Activated naive CD4-positive, alpha-beta T cell (primary cell): ENCODE data around the gene NEAT1.

Source experiments
- DNase-seq, 4 experiments: peaks; one replicate each; lab custom pipeline; 2025; lab: John Stamatoyannopoulos, UW

The NEAT1 gene

GRCh38 chr11:65422633-65423515 lies at the start of gene NEAT1:
NEAT1 (plus strand) TSS chr11:65422798.
- peak; percentile 90 to 95 (median 92) for DNase-seq

- no peak for DNase-seq
Observed at GRCh38 chr11:65373839-65374580, 48.6 kb upstream of the NEAT1 start.

DNA sequence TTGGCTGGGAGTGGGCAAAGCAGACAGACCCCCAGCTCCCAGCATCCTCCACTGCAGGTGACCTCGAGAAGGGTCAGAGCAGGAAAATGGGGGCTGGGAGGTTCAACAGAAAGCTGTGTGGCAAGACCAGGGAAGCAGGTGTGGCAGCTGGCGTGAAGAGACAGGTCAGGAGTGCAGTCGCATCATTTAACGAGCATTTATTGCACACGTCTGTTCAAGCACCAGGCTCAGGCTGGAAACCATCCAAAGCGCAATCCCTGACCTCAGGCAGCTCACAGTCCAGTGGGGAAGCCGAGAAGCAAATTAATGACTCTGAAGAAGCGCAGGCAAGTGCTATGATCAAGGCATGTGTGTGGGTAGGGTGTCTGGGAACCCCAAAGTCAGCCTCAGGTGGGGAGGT lies 47.6 kb upstream of the NEAT1 start:
- no peak for DNase-seq

DNA sequence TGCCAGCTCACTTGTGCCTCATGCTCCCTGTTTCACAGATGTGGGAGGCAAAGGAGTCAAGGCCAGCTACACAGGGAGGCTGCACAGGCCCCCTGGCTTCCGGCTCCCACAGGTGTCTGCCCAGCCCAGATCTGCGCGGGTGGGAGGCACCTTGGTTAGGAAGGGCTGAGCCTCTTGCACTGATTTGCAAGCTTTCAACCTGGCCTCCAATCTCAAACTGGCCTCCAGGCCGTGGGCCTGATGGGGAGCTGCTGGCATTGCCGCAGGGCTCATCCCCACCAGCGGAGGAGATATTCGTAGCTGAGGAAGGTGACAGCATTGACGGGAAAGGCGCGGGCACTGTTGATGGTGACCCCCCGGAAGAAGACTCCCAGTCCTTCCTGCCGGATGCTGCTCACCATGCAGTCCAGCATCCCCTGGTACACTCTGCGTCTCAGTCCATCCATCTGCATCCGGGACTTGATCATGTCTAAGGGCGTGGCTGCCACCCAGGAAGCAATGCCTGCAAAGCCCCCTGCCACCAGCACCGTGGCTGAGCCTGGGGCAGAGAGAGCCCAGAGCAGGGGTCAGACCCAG lies 46.4 kb upstream of the NEAT1 start:
- DNase-seq, result no peak

- no peak for DNase-seq
Observed at GRCh38 chr11:65377036-65377435, 45.6 kb upstream of the NEAT1 start.

GRCh38 chr11:65377777-65378176 lies 44.8 kb upstream of the NEAT1 start:
- DNase-seq, result no peak

GRCh38 chr11:65378208-65378927 lies 44.2 kb upstream of the NEAT1 start:
- DNase-seq, result no peak

GRCh38 chr11:65378928-65379638 lies 43.5 kb upstream of the NEAT1 start:
- DNase-seq, result no peak

DNA sequence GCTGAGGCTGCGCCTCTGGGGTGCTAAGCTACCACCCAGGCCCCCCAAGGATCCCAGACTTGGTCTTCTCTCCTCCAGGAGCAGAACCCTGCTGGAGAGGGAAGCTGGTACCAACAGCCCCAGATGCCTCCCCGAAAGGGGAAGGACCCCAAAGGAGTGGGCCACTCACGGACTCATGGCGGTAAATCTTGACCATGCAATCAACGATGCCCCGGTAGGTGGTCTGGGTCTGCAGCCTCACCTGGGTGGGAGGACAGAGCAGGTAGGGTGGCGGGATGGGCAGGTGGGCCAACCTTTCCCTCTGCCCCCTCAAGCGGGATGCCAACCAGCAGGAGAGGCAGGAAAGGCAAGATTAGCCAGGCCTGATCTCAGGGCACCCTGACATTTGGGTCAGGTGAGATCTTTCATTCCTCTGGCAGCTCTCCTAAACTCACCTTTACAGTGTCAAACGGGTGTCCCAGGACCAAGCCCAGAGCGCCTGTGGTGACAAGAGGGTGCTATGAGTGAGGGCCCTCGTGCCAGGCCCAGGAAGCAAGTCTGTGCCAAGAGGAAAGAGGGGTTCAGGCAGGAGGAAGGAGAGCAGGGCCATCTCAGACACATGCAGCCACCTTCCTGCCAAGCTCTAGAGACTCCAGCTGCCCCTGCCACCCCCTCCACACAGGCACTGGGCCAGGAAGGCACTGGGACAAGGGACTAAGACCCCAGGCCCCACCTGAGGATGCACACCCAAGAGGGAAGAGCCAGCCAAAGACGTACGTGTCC lies 42.7 kb upstream of the NEAT1 start:
- no peak for DNase-seq

GRCh38 chr11:65380460-65381119 lies 42.0 kb upstream of the NEAT1 start:
- DNase-seq, result no peak

DNA sequence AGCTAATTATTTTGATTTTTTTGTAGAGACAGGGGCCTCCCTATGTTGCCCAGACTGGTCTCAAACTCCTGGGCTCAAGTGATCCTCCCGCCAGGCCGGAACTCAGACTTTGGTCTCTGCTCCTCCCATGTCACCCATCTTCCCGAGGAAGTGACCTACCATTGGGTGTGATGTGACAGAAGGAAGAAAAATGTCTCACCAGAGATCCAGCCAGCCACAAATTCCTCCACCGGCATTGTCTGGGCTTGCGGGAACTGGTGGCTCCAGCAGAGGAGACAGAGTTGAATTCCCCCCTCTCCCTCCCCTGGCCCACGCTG lies 40.9 kb upstream of the NEAT1 start:
- DNase-seq, result no peak

DNA sequence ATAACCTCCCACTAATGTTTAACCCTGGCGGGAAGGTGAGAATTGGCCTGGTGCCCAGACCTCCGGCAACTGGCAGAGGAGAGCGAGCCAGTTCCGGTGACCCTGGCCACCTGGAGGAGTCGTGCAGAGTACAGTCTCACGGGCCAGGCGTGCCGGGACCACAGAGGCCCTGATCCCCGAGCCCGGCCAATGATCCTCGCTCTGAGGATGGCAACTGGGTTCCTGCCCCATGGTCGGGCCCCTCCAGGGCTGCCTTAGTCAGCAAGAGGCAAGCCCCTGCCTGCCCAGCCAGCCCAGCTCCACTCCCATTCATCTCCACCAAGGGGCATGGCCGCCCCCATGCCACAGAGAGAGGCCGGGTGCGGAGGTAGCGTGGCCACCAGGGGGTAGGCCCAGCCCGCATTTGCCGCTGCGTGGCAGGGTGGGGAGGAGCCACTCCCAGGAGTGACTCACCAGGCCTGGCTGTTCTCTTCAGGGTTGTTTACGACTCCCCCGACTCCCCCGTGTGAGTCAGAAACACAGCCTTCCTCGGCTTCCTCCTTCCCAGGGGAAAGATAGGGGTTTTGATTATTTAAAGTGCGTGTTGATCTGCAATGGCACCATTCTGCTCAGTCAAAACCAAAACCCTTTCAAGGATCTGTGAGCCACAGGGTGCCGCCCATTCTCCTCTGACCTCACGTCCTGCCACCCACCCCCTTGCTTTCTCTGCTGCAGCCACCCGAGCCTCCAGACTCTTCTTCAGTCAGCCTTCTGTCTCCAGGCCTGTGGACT lies 40.4 kb upstream of the NEAT1 start, which contains the start of gene SLC25A45:
Gene SLC25A45 (minus strand): TSS at position 614 of the 771 bp plus-strand sequence. CDS start 695 bp downstream, outside the sequence.
- peak; percentile 74 to 91 (median 82) for DNase-seq

GRCh38 chr11:65382804-65383368 lies 39.7 kb upstream of the NEAT1 start:
- no peak for DNase-seq

DNA sequence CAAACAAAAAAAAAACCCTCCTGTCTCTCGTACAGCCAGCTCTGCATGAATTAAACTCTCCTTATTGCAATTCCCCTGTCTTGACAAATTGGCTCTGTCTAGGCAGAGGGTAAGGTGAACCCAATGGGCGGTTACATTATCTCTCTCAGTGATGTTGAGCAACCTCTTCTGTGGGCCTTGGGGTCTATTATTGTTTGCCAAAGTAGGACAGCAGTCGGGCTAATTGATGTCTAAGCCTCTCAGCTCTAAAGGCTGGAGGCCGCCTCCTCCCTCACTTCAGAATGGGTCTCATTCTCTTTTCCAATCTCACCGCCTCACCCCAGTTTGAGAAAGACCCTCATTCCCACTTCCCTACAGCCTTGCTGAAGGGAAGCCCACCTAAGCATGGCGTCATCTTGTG lies 38.8 kb upstream of the NEAT1 start:
- DNase-seq, result no peak

DNA sequence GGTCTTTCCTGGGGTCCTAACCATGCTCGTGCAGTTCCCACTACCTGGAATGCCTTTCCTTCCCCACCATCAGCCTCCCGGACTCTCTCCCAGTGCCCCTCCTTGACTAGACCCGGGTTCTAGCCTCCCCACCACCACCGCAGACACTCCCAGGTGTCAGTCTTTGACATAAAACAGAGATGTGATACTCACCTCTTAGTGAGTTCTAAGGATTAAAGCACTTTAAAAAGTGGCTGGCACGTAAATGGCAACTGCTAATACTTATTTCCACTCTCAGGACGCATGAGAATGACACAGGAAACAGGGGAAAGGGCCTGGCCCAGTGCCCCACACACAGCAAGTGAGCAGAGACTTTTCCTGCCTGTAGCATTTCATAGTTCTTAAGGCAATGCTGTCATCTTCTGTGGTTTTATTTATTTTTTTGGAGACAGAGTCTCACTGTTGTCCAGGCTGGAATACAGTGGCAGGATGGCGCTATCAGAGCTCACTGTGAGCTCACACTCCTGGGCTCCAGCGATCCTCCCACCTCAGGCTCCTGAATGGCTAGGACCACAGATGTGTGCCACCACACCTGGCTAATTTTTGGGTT lies 38.2 kb upstream of the NEAT1 start:
- DNase-seq, result no peak

- DNase-seq, result peak; percentile 55 to 86 (median 68)
Observed at GRCh38 chr11:65386307-65387140, 36.1 kb upstream of the NEAT1 start, which contains the start of gene FRMD8. FRMD8 (plus strand) TSS chr11:65386637; CDS start chr11:65387037, 400 bp downstream.

DNA sequence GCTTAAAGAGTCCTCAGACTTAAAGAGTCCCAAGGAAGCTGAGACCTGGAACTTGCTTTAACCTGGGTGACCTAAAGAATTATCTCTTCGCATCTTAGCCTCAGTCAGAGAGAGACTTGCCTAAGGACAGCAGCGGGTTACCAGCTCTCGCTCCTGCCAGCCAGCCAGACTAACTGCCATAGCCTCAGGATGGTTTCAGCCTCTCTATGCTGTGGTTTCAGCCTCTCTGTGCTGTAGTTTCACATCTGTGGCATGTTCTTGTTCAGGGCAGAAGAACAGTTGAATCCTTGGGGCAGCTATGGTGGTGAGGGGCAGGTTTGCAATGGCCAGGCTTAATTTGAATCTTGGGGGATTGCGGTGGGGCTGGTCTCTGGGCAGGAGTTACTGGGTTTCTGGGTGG lies 33.9 kb upstream of the NEAT1 start:
- no peak for DNase-seq
